OCI-LY3 (cell line): ENCODE measurements around the gene UBAC2.

Experiments
- H2AFZ ChIP-seq: fragments of 200-600, 300-600 bp; shearing (Covaris generic); 2 replicates; pipeline ENCODE4 v1.6.0; 2014; ENCODE audit warnings: antibody characterized with exemption, low read depth, low read length
- H3K27ac ChIP-seq: fragments of 200-600, 300-600 bp; sonication (generic); 2 replicates; pipeline ENCODE4 v1.5.1; 2014; ENCODE audit warnings: mild to moderate bottlenecking, low read length, moderate library complexity, mixed read lengths
- H3K27me3 ChIP-seq: fragments of 200-600, 300-600 bp; sonication (generic); 2 replicates; pipeline ENCODE4 v1.6.1; 2014; ENCODE audit warnings: low read depth, low read length, mixed read lengths
- H3K36me3 ChIP-seq: fragments of 200-600, 300-600 bp; sonication (generic); replicated peaks from 2 replicates; pipeline ENCODE3; 2014; ENCODE audit warnings: low read depth, low read length, mixed read lengths
- H3K4me1 ChIP-seq: fragments of 300-600, 200-600 bp; sonication (generic); 2 replicates; pipeline ENCODE4 v1.6.1; 2014; ENCODE audit warnings: low read length, mixed read lengths
- H3K4me2 ChIP-seq: fragments of 200-600, 300-600 bp; sonication (generic); 2 replicates; pipeline ENCODE4 v1.6.1; 2014; ENCODE audit warnings: low read length, mixed read lengths
- H3K4me3 ChIP-seq: fragments of 300-600, 200-600 bp; sonication (generic); 2 replicates; pipeline ENCODE4 v1.5.1; 2014; ENCODE audit warnings: antibody characterized with exemption, mild to moderate bottlenecking, low read length, moderate library complexity
- H3K79me2 ChIP-seq: fragments of 300-600, 200-600 bp; shearing (Covaris generic); 2 replicates; pipeline ENCODE4 v1.6.1; 2014; ENCODE audit warnings: mild to moderate bottlenecking, low read length, mixed read lengths
- H3K9ac ChIP-seq: fragments of 300-600, 200-600 bp; shearing (Covaris generic); 2 replicates; pipeline ENCODE4 v1.6.0; 2014; ENCODE audit warnings: mild to moderate bottlenecking, low read length, moderate library complexity
- H3K9me3 ChIP-seq: fragments of 200-600, 300-600 bp; shearing (Covaris generic); 2 replicates; pipeline ENCODE4 v1.6.1; 2014; ENCODE audit warnings: low read length, mixed read lengths; ENCODE audit not compliant: insufficient read depth
- H4K20me1 ChIP-seq: fragments of 200-600, 300-600 bp; sonication (generic); 2 replicates; pipeline ENCODE4 v1.6.1; 2016; ENCODE audit warnings: low read length, mixed read lengths; ENCODE audit not compliant: insufficient read depth
- CTCF ChIP-seq: fragments of 200-600, 300-600 bp; sonication (generic); IDR thresholded peaks from 2 replicates; pipeline ENCODE4 v1.5.1; 2014; ENCODE audit warnings: antibody characterized with exemption, low read length, low read depth
- EZH2phosphoT487 ChIP-seq: fragments of 200-600 bp; shearing (Covaris generic); IDR thresholded peaks from 2 replicates; pipeline ENCODE4 v1.6.1; 2018; ENCODE audit warnings: antibody characterized with exemption, mixed run types, low read depth

The UBAC2 gene

GRCh38 chr13:99176309-99177276 lies 24.1 kb upstream of the UBAC2 start:
- Histone ChIP-seq H3K4me3 (peak overlapping the region; percentile 63), H3K27me3 (peaks cover 54% of the 10 kb centered on the region), H3K4me2 (peak overlapping the region; percentile 83), H3K27ac (no peak overlapping the region), H4K20me1 (no peaks in the 10 kb centered on the region), H2AFZ (peak overlapping the region; percentile 1; the same call in 1 of the 2 replicates), H3K79me2 (no peaks in the 10 kb centered on the region), H3K9me3 (0 out of 2 replicates have a peak, but pooled peaks cover 1% of the 10 kb centered on the region), H3K36me3 (no peaks in the 10 kb centered on the region), H3K4me1 (peaks cover 21% of the 10 kb centered on the region), H3K9ac (no peak overlapping the region)
- TF ChIP-seq CTCF, result peak; percentile 98
- TF ChIP-seq EZH2phosphoT487, result no peak

- Histone ChIP-seq H3K9me3 (0 out of 2 replicates have a peak, but pooled peaks cover 7% of the 10 kb centered on the region), H3K4me2 (peak overlapping the region; percentile 11; the same call in 1 of the 2 replicates), H3K4me3 (no peak overlapping the region), H4K20me1 (no peaks in the 10 kb centered on the region), H2AFZ (no peak overlapping the region), H3K27ac (no peak overlapping the region), H3K9ac (no peak overlapping the region), H3K27me3 (peaks cover 50% of the 10 kb centered on the region), H3K36me3 (no peaks in the 10 kb centered on the region), H3K79me2 (no peaks in the 10 kb centered on the region), H3K4me1 (peaks cover 21% of the 10 kb centered on the region)
- no peak for TF ChIP-seq EZH2phosphoT487
- TF ChIP-seq CTCF, result no peak
These were observed 22.0 kb upstream of the UBAC2 start for GRCh38 chr13:99178636-99179035.

GRCh38 chr13:99179460-99179859 lies 21.2 kb upstream of the UBAC2 start:
- Histone ChIP-seq H3K4me1 (peaks cover 21% of the 10 kb centered on the region), H3K4me2 (no peak overlapping the region), H3K9me3 (0 out of 2 replicates have a peak, but pooled peaks cover 7% of the 10 kb centered on the region), H3K79me2 (no peaks in the 10 kb centered on the region), H3K27ac (no peak overlapping the region), H3K4me3 (no peak overlapping the region), H3K36me3 (no peaks in the 10 kb centered on the region), H4K20me1 (no peaks in the 10 kb centered on the region), H2AFZ (no peak overlapping the region), H3K27me3 (peaks cover 42% of the 10 kb centered on the region), H3K9ac (no peak overlapping the region)
- TF ChIP-seq EZH2phosphoT487 (no peak), CTCF (no peak)

DNA sequence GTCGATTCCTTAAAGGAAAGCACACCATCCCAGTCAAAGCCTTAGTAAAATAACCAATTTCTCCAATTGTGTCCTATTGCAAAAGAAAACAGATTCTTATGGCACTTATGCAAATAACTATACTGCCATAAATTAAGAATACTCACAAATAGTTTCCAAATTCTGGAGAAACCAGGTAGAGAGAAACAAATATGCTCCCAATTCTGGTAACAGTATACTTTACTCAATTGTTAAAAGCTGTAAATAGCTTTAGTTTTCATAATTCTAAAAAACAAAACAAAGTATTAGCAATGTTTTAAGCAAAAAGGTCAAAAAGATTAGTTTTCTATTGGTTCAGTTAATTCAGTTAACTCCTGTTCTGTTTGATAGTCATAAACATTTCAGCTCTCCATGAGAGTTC lies 18.2 kb upstream of the UBAC2 start:
- Histone ChIP-seq H3K27me3 (peaks cover 32% of the 10 kb centered on the region), H3K4me1 (peaks cover 14% of the 10 kb centered on the region), H3K9me3 (0 out of 2 replicates have a peak, but pooled peaks cover 7% of the 10 kb centered on the region), H3K27ac (no peak overlapping the region), H4K20me1 (no peaks in the 10 kb centered on the region), H3K9ac (no peak overlapping the region), H3K4me2 (no peak overlapping the region), H2AFZ (no peak overlapping the region), H3K4me3 (no peak overlapping the region), H3K79me2 (no peaks in the 10 kb centered on the region), H3K36me3 (no peaks in the 10 kb centered on the region)
- TF ChIP-seq CTCF (no peak), EZH2phosphoT487 (no peak)
